ENCODE results near the gene AP1B1. TPM values are rescaled to one million over a fixed set of nuclear protein-coding genes. Genes with fewer than 3 reads are reported as not detected.

AP1B1 gene
- total RNA-seq, 1 experiment from 2014 or later = 77.9 TPM

- H3K27ac Mint-ChIP-seq = no peak overlapping the region
- ChIA-PET CTCF (interaction anchor here (0.8 to 1.5 kb wide), 6 partner anchors 76 to 165 kb away, joined by 3 to 8 read pairs (median 5); partner anchors contain the start of genes NEFH and THOC5), POLR2A (no interaction called here)
- H3K4me3 Mint-ChIP-seq = peak overlapping the region; percentile 83
- no peaks in the 10 kb centered on the region for H3K9me3 Mint-ChIP-seq
- no peaks in the 10 kb centered on the region for H3K27me3 Mint-ChIP-seq (ENCODE audit: low read depth)
- peak; percentile 47; the same call in 1 of the 2 replicates for TF ChIP-seq GTF2I (CRISPR knock-in tag; conservative IDR thresholded peaks at IDR 0.05)
- TF ChIP-seq ZNF121 (CRISPR knock-in tag; IDR thresholded peaks at IDR 0.05) = 0 out of 2 replicates have a peak, but pooled peaks have one; percentile 43
- TF ChIP-seq FOXJ3 (CRISPR knock-in tag; IDR thresholded peaks at IDR 0.05; ENCODE audit: borderline replicate concordance) = no peak
- H3K4me1 Mint-ChIP-seq = peaks cover 8% of the 10 kb centered on the region
- DNase-seq (ENCODE audit: low spot score) = no peak
- 0 out of 2 replicates have a peak, but pooled peaks have one; percentile 4 for ATAC-seq
- no peaks in the 10 kb centered on the region for H3K36me3 Mint-ChIP-seq
Measured at GRCh38 chr22:29388759-29389090, 355 bp upstream of the AP1B1 start.

GRCh38 chr22:29386708-29387107 is 1.7 kb downstream of the AP1B1 start:
- Mint-ChIP-seq H3K4me1 (peaks cover 8% of the 10 kb centered on the region), H3K27ac (0 out of 2 replicates have a peak overlapping the region, but pooled peaks have one; percentile 27), H3K27me3 (ENCODE audit: low read depth) (no peaks in the 10 kb centered on the region), H3K9me3 (no peaks in the 10 kb centered on the region), H3K36me3 (no peaks in the 10 kb centered on the region), H3K4me3 (peak overlapping the region; percentile 58)
- ATAC-seq = no peak
- CTCF ChIA-PET = interaction anchor here (0.8 kb wide), 1 partner anchor 27 kb away, joined by 3 read pairs; no protein-coding TSS in a partner anchor
- POLR2A ChIA-PET = no interaction called here
- no peak for DNase-seq (ENCODE audit: low spot score)
- TF ChIP-seq CDX4 (CRISPR knock-in tag; IDR thresholded peaks at IDR 0.05; ENCODE audit: borderline replicate concordance) (no peak), ZBTB21 (CRISPR knock-in tag; IDR thresholded peaks at IDR 0.05; ENCODE audit: borderline replicate concordance) (no peak), ZNF532 (CRISPR knock-in tag; IDR thresholded peaks at IDR 0.05; ENCODE audit: borderline replicate concordance) (no peak)

DNA sequence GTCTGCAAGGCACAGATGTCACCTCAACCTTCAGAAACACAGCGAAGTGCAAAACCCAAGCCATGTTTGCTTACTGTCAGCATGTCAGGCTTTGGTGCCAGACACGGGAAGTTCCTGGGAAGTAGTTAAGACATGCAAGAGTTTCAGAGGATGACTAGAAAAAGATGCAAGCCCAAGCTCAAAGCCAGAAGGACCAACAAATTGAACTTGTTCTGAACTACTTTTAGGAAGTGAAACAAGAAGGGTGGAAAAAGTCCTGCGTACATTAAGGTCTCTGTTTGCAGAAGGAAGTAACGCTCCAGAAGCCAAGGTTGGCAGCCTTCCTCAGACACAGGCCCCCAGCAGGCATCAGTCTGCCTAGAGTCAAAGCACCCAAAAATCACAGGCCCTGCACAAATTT is 2.6 kb downstream of the AP1B1 start:
- Mint-ChIP-seq H3K9me3 (no peaks in the 10 kb centered on the region), H3K27me3 (ENCODE audit: low read depth) (no peaks in the 10 kb centered on the region), H3K4me3 (no peak overlapping the region), H3K36me3 (no peaks in the 10 kb centered on the region), H3K4me1 (peaks cover 8% of the 10 kb centered on the region), H3K27ac (no peak overlapping the region; the same call in 1 of the 2 replicates)
- CTCF ChIA-PET = interaction anchor here (0.8 to 1.0 kb wide), 2 partner anchors 26 to 85 kb away, joined by 3 read pairs; no protein-coding TSS in a partner anchor
- ATAC-seq (no peak), DNase-seq (ENCODE audit: low spot score) (no peak)
- TF ChIP-seq, protein P1, sequence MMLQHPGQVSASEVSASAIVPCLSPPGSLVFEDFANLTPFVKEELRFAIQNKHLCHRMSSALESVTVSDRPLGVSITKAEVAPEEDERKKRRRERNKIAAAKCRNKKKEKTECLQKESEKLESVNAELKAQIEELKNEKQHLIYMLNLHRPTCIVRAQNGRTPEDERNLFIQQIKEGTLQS (CRISPR knock-in tag; conservative IDR thresholded peaks at IDR 0.05) = no peak
- no peak for TF ChIP-seq GRHL2 (CRISPR knock-in tag; IDR thresholded peaks at IDR 0.05; ENCODE audit: insufficient replicate concordance, severe bottlenecking)
- POLR2A ChIA-PET = no interaction called here

- no peaks in the 10 kb centered on the region for H3K9me3 Mint-ChIP-seq
- CTCF ChIA-PET = interaction anchor here (1.0 kb wide), 1 partner anchor 86 kb away, joined by 3 read pairs; no protein-coding TSS in a partner anchor
- TF ChIP-seq ZNF219 (CRISPR knock-in tag; IDR thresholded peaks at IDR 0.05; ENCODE audit: borderline replicate concordance) (no peak), PRRX2 (CRISPR knock-in tag; IDR thresholded peaks at IDR 0.05) (no peak), TEAD4 (CRISPR knock-in tag; IDR thresholded peaks at IDR 0.05) (no peak), SOX15 (CRISPR knock-in tag; IDR thresholded peaks at IDR 0.05) (no peak), USF1 (CRISPR knock-in tag; IDR thresholded peaks at IDR 0.05) (no peak), NFE2L1 (CRISPR knock-in tag; IDR thresholded peaks at IDR 0.05) (no peak), GABPB1 (CRISPR knock-in tag; IDR thresholded peaks at IDR 0.05) (no peak), ZNF425 (CRISPR knock-in tag; conservative IDR thresholded peaks at IDR 0.05) (no peak), RORB (CRISPR knock-in tag; IDR thresholded peaks at IDR 0.05) (no peak), JUN (CRISPR knock-in tag; IDR thresholded peaks at IDR 0.05) (no peak)
- TF ChIP-seq, protein P2, sequence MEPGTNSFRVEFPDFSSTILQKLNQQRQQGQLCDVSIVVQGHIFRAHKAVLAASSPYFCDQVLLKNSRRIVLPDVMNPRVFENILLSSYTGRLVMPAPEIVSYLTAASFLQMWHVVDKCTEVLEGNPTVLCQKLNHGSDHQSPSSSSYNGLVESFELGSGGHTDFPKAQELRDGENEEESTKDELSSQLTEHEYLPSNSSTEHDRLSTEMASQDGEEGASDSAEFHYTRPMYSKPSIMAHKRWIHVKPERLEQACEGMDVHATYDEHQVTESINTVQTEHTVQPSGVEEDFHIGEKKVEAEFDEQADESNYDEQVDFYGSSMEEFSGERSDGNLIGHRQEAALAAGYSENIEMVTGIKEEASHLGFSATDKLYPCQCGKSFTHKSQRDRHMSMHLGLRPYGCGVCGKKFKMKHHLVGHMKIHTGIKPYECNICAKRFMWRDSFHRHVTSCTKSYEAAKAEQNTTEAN (CRISPR knock-in tag; IDR thresholded peaks at IDR 0.05) = no peak
Measured at GRCh38 chr22:29385151-29385704, 3.1 kb downstream of the AP1B1 start.

More at GRCh38 chr22:29385151-29385704, 3.1 kb downstream of the AP1B1 start:
- Mint-ChIP-seq H3K36me3 (no peaks in the 10 kb centered on the region), H3K4me1 (peaks cover 8% of the 10 kb centered on the region), H3K27ac (no peak overlapping the region; the same call in 1 of the 2 replicates), H3K4me3 (no peak overlapping the region), H3K27me3 (ENCODE audit: low read depth) (no peaks in the 10 kb centered on the region)
- POLR2A ChIA-PET = no interaction called here
- DNase-seq (ENCODE audit: low spot score) (no peak), ATAC-seq (no peak)
